ENCODE data around the gene FKBP14.

- TF ChIP-seq CTCF (IDR thresholded peaks at IDR 0.05; ENCODE audit: insufficient read depth, low read length) (no peak), GABPA (IDR thresholded peaks at IDR 0.05; ENCODE audit: low read depth) (no peak), POLR2AphosphoS5 (IDR thresholded peaks at IDR 0.05; ENCODE audit: low read depth) (no peak), SPI1 (IDR thresholded peaks at IDR 0.05; ENCODE audit: borderline replicate concordance, low read depth) (no peak)
Measured at GRCh38 chr7:30003098-30003497, 23.4 kb downstream of the FKBP14 start.
